ENCODE results near the gene MGST2.

- no peak for TF ChIP-seq HDAC2 (IDR thresholded peaks at IDR 0.05)
- no peak for TF ChIP-seq TAF1 (IDR thresholded peaks at IDR 0.05; ENCODE audit: borderline replicate concordance, low read depth, low read length)
Observed at GRCh38 chr4:139735381-139736273, 70.0 kb downstream of the MGST2 start.
